LNCAP (cell line): ENCODE results near the gene CDKAL1.

Experiments
- CTCF ChIP-seq: fragments of 450-650 bp; IDR thresholded peaks from 2 replicates; pipeline ENCODE4 v1.5.1; 2017; ENCODE audit warnings: mild to moderate bottlenecking

CDKAL1 gene

DNA sequence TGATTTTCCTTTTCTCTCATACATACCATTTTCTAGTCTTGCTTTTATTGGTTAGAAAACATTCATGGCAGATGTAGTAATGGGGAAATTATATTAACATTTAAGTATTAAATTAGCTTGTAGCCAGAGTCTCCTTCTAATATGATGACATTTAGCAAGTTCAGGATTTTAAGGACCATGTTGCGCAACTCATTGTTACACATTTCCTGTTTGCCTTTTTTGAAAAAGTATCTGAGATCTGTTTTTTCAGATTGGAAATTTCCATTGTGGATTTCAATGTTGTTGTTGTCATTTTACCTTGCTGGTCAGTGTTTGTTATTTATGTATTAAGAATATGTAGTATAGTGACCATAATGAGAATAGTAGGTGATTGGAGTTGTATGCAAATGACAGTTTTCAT lies 38.7 kb downstream of the CDKAL1 start:
- no peak for TF ChIP-seq CTCF

DNA sequence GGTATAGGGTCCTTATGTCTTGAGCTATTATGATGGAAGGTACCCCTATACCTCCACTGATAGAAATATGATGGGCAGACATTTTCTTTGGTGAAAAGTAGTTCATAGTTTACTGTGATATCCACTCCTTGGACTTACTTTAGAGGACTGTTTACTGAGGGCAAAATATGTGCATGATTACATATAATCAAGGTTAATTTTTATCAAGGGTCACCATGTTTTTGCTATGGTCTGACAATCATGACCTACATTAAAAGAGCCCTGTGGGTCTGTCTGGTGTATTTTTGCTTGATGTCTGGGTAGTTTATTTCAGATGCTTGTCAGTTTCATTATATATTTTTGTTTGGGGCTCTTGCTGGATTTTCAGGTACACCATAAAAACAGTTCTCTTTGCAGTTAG lies 40.1 kb downstream of the CDKAL1 start:
- TF ChIP-seq CTCF: no peak

DNA sequence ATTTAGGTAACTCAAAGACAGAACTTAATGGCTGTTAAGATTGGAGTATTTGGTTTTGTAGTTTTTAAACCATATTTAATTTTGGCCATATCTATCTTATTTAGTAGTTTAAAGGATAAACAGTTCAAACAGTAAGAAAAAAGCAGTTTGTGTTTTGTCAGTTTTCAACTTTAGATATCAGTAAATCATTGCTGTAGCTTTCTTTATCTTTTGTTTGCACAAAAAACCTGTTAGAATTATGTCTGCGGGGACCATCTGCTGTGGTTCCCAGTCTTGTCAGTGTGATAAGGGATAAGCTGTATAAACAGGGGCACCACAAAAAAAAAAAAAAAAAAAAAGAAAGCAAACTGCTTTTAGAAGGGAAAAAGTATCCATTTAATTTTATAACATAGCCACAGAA lies 40.9 kb downstream of the CDKAL1 start:
- no peak for TF ChIP-seq CTCF

- TF ChIP-seq CTCF: no peak
Measured at GRCh38 chr6:20575704-20576451, 41.6 kb downstream of the CDKAL1 start.

DNA sequence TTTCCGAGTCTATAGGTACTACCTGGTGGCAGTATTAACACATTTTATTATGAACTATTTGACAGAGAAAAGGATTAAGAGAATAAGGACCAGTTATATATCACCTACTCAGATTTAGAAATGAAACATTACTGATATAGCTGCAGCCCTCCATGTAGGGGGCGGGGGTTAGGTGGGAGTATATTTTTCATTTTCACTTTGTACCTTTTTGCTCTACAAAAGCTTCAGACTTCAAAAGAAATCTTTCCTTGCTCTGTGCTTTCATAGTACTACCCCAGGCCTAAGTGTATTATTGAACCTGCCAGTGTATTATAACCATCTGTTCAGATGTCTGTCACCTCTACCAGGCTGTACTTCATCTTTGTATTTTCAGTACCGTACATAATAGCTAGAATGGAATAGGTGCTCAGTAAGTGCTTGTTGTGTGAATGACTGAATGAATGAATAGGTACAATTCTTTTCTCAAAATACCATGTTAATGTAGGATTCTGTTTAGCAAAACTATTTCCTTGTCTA lies 43.0 kb downstream of the CDKAL1 start:
- no peak for TF ChIP-seq CTCF

GRCh38 chr6:20581070-20581469 lies 46.8 kb downstream of the CDKAL1 start:
- TF ChIP-seq CTCF: no peak

- TF ChIP-seq CTCF: no peak
Measured at GRCh38 chr6:20582586-20583443, 48.6 kb downstream of the CDKAL1 start.
